ENCODE data around the gene ZC4H2.

Gene ZC4H2

DNA sequence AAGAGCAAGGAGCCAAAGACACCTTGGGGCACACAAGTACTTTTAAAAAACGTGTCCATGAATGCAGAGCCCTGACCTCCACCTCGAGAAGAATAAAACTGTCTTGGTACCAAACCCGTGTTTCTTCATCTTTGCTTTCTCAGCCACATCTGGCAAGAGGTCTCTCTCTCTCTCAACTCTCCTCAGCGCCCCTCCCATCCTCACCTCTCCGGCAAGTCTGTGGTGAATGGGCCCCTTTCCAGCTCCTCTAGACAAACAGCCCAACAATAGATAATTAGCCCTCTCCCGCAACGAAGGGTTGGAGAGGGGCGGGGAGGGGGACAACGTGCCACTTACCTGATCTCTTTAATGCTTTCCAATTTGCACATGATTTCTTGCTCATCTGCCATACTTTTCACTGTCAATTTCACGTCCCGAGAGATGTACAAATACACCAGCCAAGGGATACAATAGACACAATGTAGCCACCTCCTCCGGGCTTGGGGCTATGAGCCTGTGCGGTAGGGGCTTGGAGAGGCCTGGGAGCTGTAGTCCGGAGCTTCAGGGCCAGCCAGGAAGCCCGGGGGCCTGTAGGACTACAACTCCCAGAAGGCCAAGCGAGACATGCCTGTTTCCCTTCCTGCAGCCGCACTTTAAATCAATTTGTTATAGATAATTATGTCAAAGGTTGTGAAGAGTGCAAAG, at the start of gene ZC4H2:
TSS of gene ZC4H2 (minus strand) at position 462 of the 684 bp plus-strand sequence. CDS start at position 389, 73 bp downstream.
- H3F3A ChIP-seq (ENCODE audit: control insufficient read depth, insufficient read depth): no peaks in the 10 kb centered on the region
- H4K20me1 ChIP-seq (ENCODE audit: control insufficient read depth, insufficient read depth, low read depth, low read length): no peaks in the 10 kb centered on the region
- TF ChIP-seq, protein P1, sequence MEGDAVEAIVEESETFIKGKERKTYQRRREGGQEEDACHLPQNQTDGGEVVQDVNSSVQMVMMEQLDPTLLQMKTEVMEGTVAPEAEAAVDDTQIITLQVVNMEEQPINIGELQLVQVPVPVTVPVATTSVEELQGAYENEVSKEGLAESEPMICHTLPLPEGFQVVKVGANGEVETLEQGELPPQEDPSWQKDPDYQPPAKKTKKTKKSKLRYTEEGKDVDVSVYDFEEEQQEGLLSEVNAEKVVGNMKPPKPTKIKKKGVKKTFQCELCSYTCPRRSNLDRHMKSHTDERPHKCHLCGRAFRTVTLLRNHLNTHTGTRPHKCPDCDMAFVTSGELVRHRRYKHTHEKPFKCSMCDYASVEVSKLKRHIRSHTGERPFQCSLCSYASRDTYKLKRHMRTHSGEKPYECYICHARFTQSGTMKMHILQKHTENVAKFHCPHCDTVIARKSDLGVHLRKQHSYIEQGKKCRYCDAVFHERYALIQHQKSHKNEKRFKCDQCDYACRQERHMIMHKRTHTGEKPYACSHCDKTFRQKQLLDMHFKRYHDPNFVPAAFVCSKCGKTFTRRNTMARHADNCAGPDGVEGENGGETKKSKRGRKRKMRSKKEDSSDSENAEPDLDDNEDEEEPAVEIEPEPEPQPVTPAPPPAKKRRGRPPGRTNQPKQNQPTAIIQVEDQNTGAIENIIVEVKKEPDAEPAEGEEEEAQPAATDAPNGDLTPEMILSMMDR (IDR thresholded peaks at IDR 0.05; ENCODE audit: low read depth, low read length, poor library complexity, severe bottlenecking): no peak
- no peak for TF ChIP-seq EZH2phosphoT487 (IDR thresholded peaks at IDR 0.05; ENCODE audit: borderline replicate concordance, low read length)
- peaks cover 8% of the 10 kb centered on the region; the same call in 1 of the 2 replicates for H3K4me1 ChIP-seq (ENCODE audit: control insufficient read depth, low read length)
- H3K4me3 ChIP-seq (ENCODE audit: low read length): peak within 1 kb of the TSS; percentile 91
- peaks cover 5% of the 10 kb centered on the region; the same call in 1 of the 2 replicates for H3K36me3 ChIP-seq (ENCODE audit: control insufficient read depth, low read length)
- H3K27ac ChIP-seq (ENCODE audit: low read depth, low read length): peak within 1 kb of the TSS; percentile 44
- peaks cover 5% of the 10 kb centered on the region; the same call in 1 of the 2 replicates for H3K9me3 ChIP-seq (ENCODE audit: control insufficient read depth, insufficient read depth, low read length)
- no peaks in the 10 kb centered on the region for H3K27me3 ChIP-seq (ENCODE audit: control insufficient read depth, low read length)
- H3K9me2 ChIP-seq (replicated peaks; ENCODE audit: control insufficient read depth, low read length): no peaks in the 10 kb centered on the region
- H3K4me2 ChIP-seq (ENCODE audit: low read length): peak within 1 kb of the TSS; percentile 64
- H3K79me2 ChIP-seq (ENCODE audit: control insufficient read depth, low read length): peaks cover 44% of the 10 kb centered on the region

DNA sequence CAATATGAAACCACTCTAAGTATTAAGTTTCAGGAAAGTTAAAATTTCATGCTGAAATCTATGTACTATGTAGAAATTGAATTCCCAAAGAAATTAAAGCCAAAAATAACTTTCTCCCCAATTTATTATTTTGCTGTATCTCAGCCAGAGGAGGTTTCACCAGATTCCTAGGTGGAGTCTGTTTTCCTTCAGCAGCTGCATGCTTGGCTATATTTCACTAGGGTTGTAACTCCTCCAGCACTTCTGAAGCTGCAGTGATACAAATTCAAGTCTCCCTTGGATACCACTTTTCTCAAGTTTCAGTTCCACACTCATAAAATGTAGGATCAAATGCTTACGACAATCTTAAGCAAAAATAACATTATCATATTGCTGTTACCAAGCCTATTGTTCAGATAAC, 41.2 kb upstream of the ZC4H2 start:
- TF ChIP-seq, protein P1 (IDR thresholded peaks at IDR 0.05; ENCODE audit: low read depth, low read length, poor library complexity, severe bottlenecking): no peak
- TF ChIP-seq EZH2phosphoT487 (IDR thresholded peaks at IDR 0.05; ENCODE audit: borderline replicate concordance, low read length): no peak
- Histone ChIP-seq H3K79me2 (ENCODE audit: control insufficient read depth, low read length) (no peaks in the 10 kb centered on the region), H3K4me2 (ENCODE audit: low read length) (no peak overlapping the region), H3K4me3 (ENCODE audit: low read length) (no peak overlapping the region), H3K36me3 (ENCODE audit: control insufficient read depth, low read length) (no peaks in the 10 kb centered on the region), H3F3A (ENCODE audit: control insufficient read depth, insufficient read depth) (no peaks in the 10 kb centered on the region), H3K27ac (ENCODE audit: low read depth, low read length) (no peak overlapping the region), H3K27me3 (ENCODE audit: control insufficient read depth, low read length) (no peaks in the 10 kb centered on the region), H3K4me1 (ENCODE audit: control insufficient read depth, low read length) (no peaks in the 10 kb centered on the region), H4K20me1 (ENCODE audit: control insufficient read depth, insufficient read depth, low read depth, low read length) (no peaks in the 10 kb centered on the region), H3K9me3 (ENCODE audit: control insufficient read depth, insufficient read depth, low read length) (no peaks in the 10 kb centered on the region), H3K9me2 (replicated peaks; ENCODE audit: control insufficient read depth, low read length) (no peaks in the 10 kb centered on the region)

GRCh38 chrX:65014230-65014629, 38.0 kb upstream of the ZC4H2 start:
- Histone ChIP-seq H3K27me3 (ENCODE audit: control insufficient read depth, low read length) (no peaks in the 10 kb centered on the region), H3K4me3 (ENCODE audit: low read length) (no peak overlapping the region), H3F3A (ENCODE audit: control insufficient read depth, insufficient read depth) (no peaks in the 10 kb centered on the region), H4K20me1 (ENCODE audit: control insufficient read depth, insufficient read depth, low read depth, low read length) (no peaks in the 10 kb centered on the region), H3K9me3 (ENCODE audit: control insufficient read depth, insufficient read depth, low read length) (no peaks in the 10 kb centered on the region), H3K27ac (ENCODE audit: low read depth, low read length) (no peak overlapping the region), H3K9me2 (replicated peaks; ENCODE audit: control insufficient read depth, low read length) (no peaks in the 10 kb centered on the region), H3K36me3 (ENCODE audit: control insufficient read depth, low read length) (no peaks in the 10 kb centered on the region), H3K4me2 (ENCODE audit: low read length) (no peak overlapping the region), H3K79me2 (ENCODE audit: control insufficient read depth, low read length) (no peaks in the 10 kb centered on the region), H3K4me1 (ENCODE audit: control insufficient read depth, low read length) (no peaks in the 10 kb centered on the region)
- TF ChIP-seq, protein P1 (IDR thresholded peaks at IDR 0.05; ENCODE audit: low read depth, low read length, poor library complexity, severe bottlenecking): no peak
- no peak for TF ChIP-seq EZH2phosphoT487 (IDR thresholded peaks at IDR 0.05; ENCODE audit: borderline replicate concordance, low read length)
